HG02973 (cell line): Measurements from ENCODE around the gene CSF1.
A peak's percentile ranks its signal among the peaks of the same experiment; 100 is the strongest.

Experiments used
- ATAC-seq: cut with Tn5 transposase; IDR thresholded peaks from one replicate; pipeline ENCODE4 v1.9.1; 2021; ENCODE audit warnings: moderate library complexity; ENCODE audit not compliant: unreplicated experiment

The CSF1 gene

DNA sequence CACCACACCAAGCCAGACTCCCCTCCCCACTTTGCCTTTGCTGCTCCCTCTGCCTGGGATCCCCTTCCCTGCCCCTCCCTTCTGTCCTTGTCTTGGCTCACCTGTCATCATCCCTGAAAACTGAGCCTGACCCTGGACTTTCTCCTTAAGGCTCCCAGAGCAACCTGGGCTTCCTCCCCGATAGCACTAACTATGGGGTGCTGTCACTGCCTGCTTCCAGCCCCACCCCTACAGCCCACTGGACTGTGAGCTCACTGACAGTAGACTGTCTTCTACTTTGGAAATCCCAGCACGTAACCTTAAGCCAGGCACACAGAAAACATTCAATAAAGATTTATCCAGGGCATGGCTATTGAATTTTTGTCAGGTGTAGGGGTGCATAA is 9.5 kb upstream of the CSF1 start:
- ATAC-seq: no peak

DNA sequence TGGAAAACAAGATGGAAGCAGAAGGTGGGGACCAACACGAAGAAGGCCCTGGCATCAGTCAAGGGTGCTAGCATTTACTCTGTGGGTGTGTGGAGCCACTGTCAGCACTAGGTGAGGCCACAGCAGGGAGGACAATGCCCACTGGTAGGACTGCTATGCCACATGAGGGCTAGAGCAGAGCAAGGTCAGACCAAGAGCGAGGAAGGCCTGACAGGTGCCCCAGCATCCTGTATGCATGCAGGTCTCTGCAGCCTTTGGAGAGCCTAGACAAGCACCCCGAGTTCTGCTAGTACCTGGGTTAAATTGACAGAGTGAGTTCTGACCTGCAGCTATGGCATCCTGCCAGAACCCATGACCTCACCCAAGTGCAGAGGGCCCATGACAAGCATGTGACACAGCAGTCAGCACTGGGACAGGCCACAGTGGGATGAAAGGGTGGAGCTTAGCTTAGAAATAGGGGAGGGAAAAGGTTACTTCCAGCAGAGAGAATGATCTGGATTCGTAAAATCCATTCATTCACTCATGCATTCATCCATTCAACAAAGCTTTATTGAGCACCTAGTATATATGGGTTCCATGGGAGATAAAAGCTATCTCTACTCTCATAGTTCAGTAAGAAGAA is 9.0 kb upstream of the CSF1 start:
- no peak for ATAC-seq

DNA sequence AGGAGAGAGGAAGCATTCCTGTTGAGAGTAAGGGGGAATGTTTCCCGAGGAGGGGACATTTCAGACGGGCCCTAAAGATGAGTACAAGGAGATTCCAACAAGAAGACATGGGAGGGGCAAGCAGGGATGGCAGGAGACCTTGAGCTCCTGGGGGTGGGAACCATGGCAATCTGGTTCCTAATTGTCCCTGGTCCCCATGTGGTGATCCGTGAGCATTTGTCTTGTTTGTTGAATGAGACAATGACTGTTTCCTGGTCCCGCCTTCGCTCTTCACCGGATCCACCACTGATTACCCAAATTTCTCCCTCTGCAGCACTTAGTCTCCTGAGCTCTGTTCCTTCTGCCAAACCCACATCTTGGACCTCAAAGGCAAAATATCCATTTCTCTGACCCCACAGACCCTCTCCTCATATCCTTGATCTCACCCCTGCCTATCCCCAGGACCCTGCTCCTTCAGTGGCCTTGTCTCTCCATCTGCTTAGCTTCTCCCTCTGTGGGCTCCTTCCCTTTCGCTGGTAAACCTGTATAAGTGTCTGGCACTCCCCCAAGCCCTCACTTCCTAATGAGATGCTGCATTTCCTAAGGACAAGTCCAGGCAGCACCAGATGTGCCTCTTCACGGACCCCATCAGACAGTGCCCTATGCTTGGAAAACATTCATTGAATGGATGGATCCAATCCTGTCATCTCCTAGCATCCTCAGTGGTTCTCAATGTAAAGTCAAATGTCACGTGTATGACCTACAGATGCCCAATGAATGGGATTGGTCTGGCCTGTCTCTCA is 8.3 kb upstream of the CSF1 start:
- no peak for ATAC-seq

DNA sequence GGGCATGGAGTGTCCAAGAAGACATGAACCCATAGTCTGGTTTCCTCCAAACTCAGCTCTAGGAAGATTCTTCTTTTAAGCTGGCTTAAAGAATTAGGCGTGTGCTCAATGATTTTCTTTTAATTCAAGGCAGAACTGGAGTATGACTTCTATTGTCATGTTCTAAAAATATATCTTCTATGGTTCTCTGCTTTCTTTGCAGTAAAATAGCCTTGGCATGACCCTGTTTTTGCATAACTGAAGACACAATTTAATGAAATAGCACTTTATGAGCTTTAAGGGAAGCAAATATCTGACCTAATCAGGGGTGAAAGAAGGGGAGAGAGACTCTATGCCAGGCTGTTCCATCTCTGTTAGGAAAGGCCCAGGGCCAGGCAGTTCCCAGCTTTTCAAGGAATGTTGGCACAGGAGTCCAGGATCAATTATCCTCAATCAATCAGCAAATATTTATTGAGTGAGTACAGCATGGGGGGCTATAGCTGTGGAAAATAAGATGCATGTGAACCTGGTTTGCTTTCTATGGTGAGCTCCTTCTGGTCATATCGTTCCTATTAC is 7.2 kb upstream of the CSF1 start:
- ATAC-seq: no peak

DNA sequence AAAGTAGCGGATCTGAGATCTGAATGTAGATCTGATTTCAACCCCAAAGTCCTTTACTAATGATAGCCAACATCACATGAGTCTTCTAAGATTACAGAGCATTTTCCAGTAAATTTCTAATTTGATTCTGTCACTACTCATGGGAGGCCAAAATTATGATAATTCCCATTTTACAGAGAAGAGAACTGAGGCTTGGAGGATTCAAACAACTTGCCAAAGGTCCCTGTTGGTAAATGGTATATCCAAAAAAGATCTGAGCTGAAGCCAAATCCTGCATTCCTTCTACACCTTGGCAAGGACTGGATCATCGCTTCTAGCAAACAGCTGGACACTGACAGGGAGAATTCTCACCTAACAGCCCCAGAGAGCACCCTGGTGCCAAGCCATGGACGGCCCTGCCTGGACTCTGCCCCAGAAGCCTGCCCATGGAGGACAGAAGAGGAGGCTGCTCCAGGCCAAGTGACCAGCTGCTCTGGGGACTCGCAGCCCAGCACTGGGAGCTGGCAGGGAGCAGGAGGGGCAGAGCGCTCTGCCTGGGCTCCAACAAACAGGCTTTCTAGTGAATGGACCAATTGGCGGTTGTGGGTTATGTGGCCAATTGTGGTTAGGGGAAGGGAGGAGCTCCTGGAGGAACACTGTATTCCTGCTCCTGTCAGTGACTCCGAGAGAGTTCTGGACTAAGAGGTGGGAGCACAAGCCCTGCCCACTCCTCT is 6.4 kb upstream of the CSF1 start:
- ATAC-seq: no peak

DNA sequence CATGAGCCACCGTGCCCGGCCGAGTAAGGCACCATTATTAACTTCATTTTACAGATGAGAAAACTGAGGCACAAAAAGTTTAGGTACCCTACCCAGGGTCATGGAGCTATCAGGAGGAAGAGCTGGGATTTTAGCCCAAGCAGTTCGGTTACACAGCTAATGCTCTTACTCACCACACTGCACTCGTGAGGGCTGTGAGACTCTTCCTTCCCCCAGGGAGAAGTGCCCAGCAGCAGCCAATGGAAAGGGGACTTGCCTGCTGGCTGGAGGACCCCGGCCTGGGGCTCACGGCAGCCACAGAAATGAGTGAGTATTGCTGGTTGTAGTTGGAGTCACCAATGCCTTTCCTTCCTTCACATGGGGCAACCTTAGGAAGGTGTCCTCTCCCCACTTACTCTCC is 5.2 kb upstream of the CSF1 start:
- ATAC-seq: no peak

DNA sequence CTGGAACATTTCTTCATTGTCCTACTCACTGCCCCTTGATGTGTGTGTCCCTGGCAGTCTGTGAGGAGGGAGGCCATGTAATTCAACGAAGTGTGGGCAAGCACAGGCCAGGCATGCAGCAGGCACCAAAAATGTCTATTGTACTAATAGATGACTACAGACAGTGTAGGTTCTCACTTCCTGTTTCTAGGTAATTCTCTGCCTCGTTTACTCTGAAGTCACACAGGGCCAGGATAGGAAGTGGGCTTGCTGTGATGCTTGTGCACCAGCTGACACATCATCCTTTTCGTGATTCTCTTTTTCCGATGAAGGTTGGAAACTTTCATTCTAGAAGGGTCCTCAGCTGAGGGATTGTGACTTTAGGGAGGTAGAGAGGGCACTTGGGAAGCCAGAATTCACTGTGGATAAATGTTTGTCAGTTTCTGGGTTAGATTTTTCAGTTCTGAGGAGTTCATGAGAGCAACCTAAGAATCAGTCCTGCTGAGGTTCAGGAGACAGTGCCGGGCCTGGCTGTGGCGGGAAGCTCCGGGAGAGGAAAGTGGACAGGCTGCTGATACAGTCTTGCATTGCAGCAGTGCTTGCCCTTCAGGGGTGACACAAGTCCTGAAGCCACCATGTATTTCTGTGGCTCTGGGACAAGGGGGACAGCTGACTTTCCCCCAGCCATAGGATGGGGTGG is 4.3 kb upstream of the CSF1 start:
- peak; percentile 77 for ATAC-seq

DNA sequence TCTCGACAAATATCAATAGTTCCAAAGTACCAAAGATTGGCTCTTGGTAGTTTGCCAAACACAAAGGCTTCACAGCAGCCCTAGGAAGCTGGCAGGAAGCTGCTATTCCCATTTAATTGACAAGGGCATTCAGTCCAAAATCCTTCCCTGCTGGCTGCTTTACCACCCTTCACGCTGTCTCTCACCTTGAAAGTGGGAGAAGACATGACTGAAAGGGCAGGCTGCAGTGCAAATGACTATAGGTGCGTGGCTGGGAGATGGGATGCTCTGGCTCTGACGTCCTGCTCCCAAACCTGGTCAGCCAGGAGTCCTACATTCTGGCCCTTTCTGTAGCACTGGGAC is 3.8 kb upstream of the CSF1 start:
- ATAC-seq: no peak

DNA sequence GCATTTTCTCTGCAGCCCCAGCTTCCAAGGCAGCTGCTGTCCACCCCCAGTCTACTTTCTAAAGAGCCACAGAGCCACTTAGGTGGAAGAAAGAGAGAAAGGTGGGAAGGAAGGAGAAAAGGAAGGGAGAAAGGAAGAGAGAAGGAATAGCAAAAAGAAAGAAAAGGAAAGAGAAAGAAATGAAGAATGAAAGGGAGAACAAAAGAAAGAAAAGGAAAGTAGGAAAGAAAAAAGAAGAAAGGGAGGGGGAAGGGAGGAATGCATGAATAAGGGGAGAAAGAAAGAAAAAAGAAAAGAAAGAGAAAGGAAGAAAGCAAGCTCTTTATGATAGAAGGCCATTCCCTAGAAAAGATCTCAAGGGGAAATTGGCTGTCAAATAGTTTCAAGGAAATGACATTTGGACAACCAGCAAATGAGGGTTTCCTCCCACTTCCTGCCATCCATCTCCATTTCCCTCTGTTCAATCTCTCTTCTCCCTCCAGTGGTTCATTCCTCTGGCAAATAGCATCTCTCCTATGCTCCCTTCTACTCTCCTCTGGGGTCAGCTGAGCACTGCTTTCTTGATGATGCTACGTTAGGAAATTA is 3.4 kb upstream of the CSF1 start:
- ATAC-seq: no peak

DNA sequence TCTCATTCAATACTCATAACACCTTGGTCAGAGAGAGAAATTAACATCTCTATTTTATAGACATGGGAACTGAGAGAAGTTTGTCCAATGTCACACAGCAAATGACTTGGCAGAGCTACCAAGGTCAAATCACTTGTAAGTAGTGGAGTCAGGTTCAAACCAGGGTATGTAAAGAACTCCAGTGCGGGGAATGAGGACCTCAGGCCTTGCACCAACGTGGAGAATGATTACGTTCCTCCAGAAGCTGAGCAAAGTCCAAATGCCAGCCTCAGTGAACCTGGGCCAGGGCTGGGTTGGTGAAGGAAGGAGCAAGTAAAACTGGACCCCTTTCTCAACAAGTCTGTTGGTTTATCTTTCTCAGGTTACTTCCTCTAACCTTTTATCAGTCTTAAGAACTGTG is 1.8 kb upstream of the CSF1 start:
- ATAC-seq: no peak

DNA sequence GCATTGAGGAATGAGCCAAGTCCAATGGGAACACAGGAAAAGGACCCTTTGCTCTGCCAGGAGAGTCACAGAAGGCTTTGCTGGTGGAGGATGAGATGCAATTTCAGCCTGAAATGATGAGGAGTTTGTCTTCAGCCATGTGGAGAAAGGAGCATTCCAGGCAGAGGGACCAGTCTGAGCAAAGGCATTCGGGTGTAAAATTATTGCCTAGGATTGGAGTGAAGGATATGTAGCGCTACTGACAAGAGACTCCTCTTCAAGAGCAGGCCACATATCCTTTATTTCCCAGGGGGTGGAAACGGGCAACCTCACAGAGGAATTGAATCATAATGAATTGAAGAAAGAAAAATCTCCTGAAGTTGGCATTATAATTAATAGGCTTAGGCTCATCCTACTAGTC is 1.1 kb upstream of the CSF1 start:
- no peak for ATAC-seq

DNA sequence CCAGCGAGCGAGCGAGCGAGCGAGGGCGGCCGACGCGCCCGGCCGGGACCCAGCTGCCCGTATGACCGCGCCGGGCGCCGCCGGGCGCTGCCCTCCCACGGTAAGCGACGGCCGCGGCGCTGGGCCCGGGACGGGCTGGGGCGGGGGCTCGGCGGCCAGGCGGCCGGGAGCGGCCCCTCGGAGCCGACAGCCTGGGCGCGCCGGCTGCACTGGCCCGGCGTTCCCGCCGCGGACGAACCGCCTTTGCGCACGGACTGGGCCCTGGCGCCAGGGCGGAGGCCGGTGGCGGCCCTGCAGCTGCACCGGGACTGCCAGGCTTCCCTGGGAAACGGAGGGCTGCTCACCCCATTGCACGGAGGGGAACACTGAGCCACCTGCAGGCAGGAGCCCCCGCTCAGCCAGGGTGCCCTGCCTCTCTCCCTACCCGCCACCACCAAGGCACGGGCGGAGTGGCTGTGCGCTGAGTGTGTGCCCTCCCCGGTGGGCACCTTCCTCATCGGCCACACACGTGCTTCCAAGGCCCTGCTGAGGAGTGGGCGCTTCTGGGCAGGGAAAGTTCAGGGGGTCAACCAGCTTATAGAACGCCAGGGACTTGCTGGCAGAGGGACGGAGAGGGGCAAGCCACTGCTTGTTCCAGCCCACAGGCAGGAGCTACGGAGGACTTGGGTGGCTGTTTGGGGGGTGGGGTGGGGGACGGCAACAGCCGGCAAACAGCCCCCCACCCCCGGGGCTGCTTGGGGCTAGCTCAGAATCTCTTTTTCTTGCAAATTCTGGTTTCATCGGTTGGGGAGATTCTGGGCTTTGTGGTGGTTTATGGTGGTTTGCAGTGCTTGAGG is 532 bp downstream of the CSF1 start:
- no peak for ATAC-seq

DNA sequence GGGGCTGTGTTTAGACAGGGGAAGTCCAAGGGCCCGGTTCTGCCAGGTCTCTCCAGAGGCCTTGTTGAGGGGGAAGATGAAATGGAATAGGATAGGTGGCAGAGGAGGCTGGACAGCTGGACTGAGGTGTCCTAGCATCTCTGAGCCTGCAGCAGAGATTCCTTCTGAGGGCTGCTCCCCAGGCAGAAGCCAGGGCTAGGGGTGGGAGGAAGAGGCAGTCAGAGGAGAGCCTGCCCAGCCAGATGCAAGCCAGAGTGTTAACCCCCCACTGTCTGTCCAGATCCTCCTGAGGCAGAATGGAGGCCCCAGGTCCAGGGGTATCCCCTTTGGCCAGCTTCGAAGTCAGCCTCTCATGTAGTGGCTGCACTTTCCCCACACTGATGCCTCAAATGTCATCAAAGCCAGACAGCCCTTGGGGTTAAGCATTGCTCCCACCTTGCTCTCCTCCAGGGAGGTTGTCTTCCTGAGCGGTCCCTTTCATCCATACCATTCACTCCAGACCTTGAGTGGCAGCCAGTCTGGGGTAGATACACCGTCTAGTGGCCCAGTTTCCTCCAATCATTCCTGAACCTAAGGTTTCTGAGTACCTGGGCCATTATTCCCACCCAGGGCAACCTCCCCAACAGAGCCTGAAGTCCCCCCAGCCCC is 1.7 kb downstream of the CSF1 start:
- no peak for ATAC-seq

DNA sequence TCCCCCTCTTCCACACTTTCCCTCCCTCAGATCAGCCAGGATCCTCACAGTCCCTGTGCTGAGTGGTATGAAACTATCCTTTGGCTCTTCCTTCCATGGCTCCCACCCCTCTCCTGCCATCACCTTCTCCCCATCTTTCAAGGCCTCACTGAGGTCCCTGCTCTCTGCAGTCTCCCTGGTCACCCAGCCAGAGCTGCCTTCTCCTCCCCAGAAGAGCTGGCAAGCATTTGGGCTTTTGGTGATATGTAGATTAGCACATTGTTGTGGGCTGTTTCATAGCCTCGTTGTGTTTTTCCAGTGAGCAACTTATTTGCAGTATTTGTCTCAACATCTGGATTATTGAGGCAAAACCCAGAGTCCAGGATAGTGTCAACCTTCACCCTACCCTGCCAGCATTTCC is 2.2 kb downstream of the CSF1 start:
- ATAC-seq: no peak

DNA sequence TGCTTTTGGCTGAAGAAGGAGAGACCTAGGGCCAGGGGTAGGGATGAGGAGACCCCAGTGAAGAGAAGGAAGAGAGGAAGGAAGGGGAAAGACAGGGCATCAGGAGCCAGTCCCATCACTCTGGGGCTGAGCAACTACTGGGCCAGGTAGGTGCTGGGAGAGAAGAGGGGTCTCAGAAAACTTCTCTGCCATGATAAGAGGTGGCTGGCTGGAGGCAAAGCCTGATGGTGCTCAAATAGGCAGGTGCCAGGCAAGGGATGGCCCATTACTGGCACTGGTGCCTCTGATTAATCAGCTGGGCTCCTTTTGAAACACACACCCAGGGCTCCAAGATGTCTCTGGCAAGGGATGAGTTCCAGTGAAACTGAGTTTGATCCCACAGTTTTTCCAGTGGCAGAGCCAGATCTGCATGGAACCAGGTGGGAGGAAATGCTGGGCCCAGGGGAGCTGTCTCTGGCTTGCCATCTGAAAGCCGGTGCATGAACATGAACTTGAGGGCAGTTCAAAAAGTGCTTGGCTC is 2.8 kb downstream of the CSF1 start:
- no peak for ATAC-seq

DNA sequence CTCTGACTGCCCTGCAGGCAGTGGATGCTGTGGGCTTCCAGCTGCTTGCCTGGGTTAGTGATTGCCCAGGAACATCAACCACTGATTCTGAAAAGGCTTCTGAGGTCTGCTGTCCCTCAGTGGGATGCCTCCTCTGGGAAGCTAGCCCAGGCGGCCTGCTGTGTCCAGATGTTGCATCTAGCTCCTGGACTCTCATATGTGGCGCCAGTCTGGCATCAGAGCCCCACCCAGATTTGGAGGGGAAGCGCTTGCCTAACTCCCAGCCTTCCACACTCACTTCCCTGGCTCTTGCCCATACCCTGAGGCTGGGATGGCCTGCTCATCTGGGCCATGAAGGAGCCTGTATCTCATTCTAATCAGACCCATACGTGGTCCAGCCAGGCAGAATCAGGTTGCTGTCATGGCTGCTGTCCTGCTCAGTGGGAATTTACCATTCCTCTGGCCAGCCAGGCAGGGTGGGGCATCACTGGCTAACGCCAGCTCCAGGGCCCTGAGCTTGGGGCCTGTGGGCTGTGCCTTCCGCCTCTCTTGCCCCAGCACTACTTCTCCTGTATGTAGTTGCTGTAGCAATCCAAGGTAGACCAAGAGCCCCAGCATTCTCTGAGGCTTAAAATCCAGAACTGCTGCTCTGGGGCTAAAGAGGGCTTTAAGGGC is 4.1 kb downstream of the CSF1 start:
- no peak for ATAC-seq

DNA sequence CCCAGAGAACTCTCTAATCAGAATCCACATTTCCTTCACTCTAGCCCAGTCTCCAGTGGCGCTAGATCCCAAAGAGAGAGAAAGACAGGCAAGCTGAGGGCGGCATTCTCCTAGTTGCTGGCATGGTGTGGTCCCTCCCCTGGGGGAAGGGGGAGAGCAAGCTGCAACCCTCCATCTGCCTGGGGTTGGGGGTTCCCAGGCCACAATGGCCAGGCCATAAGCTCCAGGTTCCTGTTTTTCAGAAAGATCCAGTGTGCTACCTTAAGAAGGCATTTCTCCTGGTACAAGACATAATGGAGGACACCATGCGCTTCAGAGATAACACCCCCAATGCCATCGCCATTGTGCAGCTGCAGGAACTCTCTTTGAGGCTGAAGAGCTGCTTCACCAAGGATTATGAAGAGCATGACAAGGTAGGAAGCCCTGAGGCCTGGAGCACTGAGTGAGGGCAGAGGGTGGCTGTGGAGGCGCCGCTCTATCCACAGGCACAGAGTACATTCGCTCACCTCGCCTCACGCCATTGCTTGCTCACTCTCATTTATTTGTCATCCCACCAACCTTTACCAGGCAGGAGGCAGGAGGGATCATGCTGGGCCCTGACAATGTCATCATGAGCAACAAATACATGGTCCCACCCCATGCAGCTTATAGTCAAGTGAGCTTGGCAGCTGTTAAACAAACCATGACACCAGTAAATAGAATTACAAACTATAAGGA is 6.6 kb downstream of the CSF1 start:
- ATAC-seq: no peak
